ENCODE results near the gene VSTM4.

Gene VSTM4

DNA sequence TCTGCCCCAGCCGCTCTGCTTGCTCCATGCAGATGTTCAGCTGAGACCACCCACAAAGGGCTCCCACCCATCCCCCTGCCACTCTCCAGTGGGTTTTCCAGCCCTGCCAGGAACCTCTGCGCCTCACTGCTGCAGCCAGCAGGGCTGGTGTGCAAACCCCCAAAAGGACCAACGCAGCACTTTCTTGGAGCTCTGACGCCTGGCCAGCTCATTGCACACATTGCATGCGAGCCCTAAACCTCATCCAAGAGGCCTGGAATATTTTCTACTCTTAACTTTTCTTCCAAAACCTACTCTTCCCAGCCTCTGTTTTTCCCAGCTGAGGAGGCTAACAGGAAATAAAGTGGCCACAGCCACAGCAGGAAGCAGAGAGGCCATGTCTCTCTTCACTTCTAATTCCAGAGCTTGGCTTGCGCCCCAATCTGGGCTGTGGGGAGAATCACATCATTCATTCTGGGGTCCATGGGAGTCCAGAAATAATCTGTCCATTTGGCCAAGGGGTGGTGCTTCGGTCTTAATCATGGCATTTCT is 23.1 kb upstream of the VSTM4 start:
- TF ChIP-seq, protein P1, sequence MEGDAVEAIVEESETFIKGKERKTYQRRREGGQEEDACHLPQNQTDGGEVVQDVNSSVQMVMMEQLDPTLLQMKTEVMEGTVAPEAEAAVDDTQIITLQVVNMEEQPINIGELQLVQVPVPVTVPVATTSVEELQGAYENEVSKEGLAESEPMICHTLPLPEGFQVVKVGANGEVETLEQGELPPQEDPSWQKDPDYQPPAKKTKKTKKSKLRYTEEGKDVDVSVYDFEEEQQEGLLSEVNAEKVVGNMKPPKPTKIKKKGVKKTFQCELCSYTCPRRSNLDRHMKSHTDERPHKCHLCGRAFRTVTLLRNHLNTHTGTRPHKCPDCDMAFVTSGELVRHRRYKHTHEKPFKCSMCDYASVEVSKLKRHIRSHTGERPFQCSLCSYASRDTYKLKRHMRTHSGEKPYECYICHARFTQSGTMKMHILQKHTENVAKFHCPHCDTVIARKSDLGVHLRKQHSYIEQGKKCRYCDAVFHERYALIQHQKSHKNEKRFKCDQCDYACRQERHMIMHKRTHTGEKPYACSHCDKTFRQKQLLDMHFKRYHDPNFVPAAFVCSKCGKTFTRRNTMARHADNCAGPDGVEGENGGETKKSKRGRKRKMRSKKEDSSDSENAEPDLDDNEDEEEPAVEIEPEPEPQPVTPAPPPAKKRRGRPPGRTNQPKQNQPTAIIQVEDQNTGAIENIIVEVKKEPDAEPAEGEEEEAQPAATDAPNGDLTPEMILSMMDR (conservative IDR thresholded peaks at IDR 0.05; ENCODE audit: low read depth, low read length), result no peak

DNA sequence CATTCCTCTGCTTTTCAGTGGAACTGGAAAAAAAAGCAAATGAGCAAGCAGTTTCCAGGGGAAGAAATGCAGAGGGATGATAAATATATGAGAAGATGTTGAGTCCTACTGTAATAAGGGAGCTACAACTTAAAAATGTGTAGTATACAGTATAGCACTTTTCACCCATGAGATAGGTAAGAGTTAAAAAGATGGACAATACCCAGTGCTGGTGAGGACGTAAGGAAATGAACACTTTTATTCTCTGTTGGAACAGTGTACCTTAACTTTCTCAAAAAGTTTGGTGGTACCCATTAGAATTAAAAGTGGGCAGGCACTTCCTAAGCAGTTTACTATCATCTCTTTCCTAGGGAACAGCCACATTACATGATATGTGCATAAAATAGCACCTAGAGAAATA is 21.2 kb upstream of the VSTM4 start:
- no peak for DNase-seq (ENCODE audit: low read depth)
- TF ChIP-seq, protein P1 (conservative IDR thresholded peaks at IDR 0.05; ENCODE audit: low read depth, low read length), result no peak
- H3K4me3 ChIP-seq (ENCODE audit: low read depth, low read length), result no peak overlapping the region

More for the DNA sequence above, 23.1 kb upstream of the VSTM4 start:
- DNase-seq (ENCODE audit: low read depth), result no peak
- no peak overlapping the region for H3K4me3 ChIP-seq (ENCODE audit: low read depth, low read length)

DNA sequence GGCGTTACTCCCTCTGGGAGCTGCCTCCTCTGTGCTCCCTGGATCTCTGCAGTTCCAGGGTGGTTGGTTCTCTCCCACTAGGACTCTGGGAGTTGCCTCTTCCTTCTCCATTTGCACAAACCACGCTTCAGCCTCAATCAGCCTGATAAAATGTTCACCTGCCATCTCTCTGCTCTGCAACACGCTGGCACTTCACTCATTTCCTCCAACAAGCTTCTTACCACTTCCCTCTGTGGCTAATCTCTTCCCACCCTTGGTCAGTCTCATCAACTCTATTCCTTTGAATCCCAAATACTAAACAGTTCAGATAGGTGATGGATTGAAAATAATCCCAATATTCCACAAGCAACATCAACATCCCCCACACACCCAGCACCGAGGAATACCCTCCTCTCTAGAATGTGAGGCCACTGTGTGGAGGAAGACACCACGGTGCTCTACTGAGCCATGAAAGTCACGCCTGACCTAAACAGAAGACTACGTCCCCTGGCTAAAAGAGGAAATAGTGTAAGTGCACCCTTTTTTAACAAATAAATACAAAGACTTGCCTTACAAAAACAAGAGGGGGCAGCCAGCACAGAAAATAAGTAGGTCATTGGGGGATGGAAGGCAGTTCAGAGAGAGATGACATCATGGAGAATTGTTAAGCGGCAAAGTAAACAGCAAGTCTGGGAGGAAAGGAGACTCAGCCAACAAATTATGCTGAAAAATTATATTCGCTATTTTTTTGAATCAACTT is 20.4 kb upstream of the VSTM4 start:
- no peak overlapping the region for H3K4me3 ChIP-seq (ENCODE audit: low read depth, low read length)
- TF ChIP-seq, protein P1 (conservative IDR thresholded peaks at IDR 0.05; ENCODE audit: low read depth, low read length), result no peak
- DNase-seq (ENCODE audit: low read depth), result peak; percentile 74

DNA sequence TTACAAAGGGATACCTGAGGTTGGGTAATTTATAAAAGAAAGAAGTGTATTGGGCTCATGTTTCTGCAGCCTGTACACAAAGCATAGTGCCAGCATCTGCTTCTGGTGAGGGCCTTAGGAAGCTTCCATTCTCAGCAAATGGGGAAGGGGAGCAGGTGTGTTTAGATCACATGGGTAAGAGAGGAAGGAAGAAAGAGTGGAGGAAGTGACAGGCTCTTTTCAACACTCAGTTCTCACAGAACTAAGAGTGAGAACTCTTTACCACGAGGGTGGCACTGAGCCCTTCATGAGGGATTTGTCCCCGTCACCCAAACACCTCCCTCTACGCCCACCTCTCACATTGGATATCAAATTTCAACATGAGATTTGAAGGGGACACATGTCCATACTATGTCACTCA is 19.0 kb upstream of the VSTM4 start:
- TF ChIP-seq, protein P1 (conservative IDR thresholded peaks at IDR 0.05; ENCODE audit: low read depth, low read length), result no peak
- no peak overlapping the region for H3K4me3 ChIP-seq (ENCODE audit: low read depth, low read length)
- DNase-seq (ENCODE audit: low read depth), result no peak

DNA sequence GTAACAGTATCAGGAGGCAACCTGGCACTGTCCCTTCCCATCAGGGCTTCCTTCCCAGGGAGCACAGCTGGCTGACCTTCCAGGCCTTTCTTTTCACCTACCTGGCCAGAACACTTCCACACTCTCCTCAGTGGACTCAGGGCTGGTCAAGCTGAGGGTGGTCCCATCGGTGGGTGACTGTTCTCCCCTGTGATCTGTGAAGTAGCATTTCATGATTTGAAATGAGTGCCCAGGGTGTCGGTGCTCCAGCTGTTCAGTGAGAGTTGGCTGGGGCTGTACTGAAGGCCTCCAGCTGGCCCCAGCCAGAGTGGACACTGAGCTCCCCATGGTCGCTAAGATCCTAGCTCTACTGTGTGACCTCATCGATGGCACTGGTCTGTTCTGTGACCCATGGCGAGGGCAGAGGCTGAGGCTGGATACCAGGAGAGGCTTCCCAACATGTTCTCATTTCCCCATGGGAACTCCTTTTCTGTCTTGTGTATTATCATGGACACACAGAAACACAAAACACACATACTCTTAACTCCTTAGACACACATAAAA is 18.5 kb upstream of the VSTM4 start, which contains the start of gene FAM170B:
TSS of gene FAM170B (minus strand) at position 316 of the 543 bp plus-strand sequence. CDS start at position 213, 103 bp downstream.
- no peak for DNase-seq (ENCODE audit: low read depth)
- H3K4me3 ChIP-seq (ENCODE audit: low read depth, low read length), result no peak within 1 kb of the TSS
- TF ChIP-seq, protein P1 (conservative IDR thresholded peaks at IDR 0.05; ENCODE audit: low read depth, low read length), result no peak

DNA sequence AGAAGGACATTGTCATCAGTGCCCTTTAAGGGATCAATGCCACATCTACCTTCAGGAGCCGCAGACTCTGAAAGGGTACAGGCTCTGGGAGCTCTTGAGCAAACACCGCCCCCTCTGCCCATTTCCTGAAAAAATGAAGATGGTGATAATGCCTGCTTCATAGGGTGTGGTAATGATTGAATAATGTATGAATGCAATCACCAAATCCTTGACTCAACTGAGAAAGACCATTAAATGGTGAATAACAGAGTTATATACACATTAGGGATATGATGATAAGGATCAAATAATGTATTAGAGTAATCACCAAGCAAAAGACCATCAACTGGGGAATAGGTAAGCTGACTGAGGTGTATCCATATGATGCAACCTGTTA is 17.0 kb upstream of the VSTM4 start:
- TF ChIP-seq, protein P1 (conservative IDR thresholded peaks at IDR 0.05; ENCODE audit: low read depth, low read length), result no peak
- no peak for DNase-seq (ENCODE audit: low read depth)
- H3K4me3 ChIP-seq (ENCODE audit: low read depth, low read length), result no peak overlapping the region
